GM21619 (cell line): ENCODE results near the gene UCKL1.
"Not testable (repeated sequence)": the region's sequence is repeated elsewhere in the genome, so short reads cannot be mapped to it uniquely, and the experiment has no call there.

Experiments used
- ATAC-seq: cut with Tn5 transposase; IDR thresholded peaks from one replicate; pipeline ENCODE4 v1.9.1; 2021; ENCODE audit not compliant: unreplicated experiment

The UCKL1 gene

DNA sequence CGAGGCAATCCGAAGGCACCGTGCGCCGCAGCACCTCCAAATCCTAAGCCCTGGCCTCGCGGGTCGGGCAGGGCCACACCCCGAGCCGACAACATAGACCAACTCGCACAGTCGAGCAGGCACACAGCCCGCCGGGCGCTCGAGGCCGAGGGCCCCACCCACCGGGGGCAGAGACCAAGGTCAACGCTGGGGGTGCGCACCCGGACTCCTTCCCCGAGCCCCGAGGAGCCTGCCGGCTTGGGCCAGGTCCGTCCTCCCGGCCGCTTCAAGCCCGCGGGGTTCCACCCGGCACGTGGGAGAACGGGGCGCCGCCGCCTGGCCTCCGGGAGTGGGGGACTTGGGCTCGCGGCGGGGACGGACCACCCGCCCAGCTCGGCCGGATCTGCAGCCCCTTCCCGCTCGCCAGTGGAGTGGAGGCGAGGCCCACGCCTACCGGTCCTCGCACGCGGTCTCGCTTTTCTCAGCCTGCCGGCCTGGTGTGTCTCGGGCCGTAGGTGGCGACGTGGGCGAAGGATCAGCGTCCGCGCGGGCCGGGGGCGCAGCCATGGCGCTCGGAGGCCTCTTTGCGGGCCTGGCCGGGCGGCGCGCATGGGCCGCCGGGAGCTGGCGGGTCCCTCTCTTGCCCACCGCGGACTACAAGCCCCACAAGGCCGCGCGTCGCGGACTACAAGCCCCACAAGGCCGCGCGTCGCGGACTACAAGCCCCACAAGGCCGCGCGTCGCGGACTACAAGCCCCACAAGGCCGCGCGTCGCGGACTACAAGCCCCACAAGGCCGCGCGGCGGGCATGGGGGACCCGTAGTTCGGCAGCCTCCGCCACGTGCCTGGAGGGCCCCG lies at the start of gene UCKL1:
Gene UCKL1, minus strand, starts transcription at position 590 of the 837 bp plus-strand sequence. Its CDS starts 44 bp downstream, at position 546.
- ATAC-seq = peak; percentile 61

DNA sequence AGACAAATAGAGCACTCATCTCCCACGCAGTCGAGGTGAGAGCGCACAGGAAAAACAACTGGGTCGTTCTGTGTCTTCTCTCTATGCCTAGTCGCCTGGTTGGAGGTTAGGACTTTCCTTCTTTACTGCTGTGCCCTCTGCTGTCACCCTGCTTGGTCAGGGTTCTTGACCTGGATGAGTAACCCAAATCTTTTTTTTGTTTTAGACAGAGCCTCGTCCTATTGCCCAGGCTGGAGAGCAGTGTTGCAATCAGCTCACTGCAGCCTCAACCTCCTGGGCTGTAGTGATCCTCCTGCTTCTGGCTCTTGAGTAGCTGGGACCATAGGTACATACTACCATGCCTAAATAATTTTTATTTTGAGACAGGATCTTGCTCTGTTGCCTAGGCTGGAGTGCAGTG lies 49.2 kb upstream of the UCKL1 start:
- no peak for ATAC-seq

DNA sequence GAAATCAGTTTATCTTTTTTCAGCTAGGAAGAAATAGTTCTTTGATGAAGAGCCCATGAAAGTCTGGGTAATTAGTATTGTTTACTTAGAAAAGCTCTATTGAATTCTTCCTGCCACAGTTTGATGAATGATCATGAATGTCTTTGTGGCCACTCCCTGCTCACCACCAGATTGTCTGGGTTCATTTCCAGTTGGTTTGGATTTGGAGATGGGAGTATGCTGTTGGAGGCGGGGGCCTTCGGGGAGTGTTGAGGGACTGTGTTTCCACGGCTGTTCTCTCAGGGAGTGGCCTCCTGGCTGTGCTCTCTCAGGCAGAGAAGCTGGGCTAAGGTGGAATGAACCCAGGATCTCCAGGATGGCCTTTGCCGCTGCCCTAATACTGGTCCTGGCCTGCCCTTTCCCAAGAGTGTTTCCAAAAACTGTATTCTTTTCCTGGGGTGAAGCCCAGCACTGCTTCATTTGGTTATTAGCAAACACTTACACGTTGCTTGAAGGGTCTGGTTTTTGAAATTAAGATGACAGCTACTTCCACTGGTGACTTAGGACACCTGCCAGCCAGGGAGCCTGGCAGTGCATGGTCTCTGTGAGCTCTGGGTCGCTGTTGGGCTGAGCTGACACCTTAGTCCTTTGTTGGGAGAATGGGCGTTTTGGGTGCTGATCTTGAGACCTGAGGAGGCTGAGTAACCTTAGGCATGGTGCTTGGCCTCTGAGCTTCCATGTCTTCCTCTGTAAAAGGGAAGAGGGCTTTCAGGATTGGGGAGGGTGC lies 47.9 kb upstream of the UCKL1 start:
- no peak for ATAC-seq

DNA sequence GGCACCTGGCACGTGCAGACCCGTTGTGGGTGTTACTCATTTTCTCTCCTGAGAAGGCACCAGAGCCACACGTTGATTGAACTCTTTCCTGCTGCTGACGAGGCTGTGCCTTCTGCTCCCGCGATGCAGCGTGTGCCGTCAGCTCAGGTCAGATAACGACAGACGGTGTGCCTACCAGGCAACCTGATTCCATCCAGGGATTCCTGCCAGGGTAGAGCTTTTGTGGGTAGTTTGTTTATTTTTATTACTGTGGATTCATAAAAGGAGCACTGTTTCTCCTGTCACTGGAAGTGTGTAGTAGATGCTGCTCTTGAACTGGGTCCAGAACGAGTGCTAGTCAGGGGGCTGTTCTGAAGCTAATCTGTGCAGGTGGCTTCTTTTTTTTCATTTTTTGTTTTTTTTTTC lies 45.4 kb upstream of the UCKL1 start:
- ATAC-seq = no peak

DNA sequence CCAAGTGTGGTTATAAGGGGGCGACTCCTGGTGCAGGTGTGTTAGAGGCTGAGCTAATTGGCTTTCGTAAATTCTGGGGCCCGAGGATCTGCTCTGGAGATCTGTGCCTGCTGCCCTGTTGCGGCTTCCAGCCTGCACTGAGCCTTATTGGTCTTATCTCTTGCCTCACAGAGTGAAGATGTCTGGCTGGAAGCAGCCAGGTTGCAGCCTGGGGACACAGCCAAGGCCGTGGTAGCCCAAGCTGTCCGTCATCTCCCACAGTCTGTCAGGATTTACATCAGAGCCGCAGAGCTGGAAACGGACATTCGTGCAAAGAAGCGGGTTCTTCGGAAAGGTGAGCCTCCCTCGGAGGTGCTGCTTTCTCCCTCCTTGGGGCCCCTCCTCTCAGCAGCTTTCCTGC lies 44.7 kb upstream of the UCKL1 start:
- no peak for ATAC-seq

DNA sequence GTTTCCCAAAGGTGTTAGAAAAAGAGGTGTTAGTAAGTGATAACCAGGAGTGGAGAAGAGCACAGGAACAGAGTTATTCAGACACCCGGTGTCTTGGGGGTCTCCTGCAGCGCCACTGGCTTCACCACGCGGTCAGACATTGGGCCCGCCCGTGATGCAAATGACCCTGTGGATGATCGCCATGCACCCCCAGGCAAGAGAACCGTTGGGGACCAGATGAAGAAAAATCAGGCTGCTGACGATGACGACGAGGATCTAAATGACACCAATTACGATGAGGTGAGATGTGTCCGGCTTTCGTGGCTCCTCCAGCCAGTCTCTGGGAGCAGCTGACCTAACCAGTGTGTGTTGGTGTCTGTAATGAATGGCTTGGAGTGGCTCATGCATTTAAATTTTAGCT lies 26.7 kb upstream of the UCKL1 start:
- ATAC-seq = no peak

DNA sequence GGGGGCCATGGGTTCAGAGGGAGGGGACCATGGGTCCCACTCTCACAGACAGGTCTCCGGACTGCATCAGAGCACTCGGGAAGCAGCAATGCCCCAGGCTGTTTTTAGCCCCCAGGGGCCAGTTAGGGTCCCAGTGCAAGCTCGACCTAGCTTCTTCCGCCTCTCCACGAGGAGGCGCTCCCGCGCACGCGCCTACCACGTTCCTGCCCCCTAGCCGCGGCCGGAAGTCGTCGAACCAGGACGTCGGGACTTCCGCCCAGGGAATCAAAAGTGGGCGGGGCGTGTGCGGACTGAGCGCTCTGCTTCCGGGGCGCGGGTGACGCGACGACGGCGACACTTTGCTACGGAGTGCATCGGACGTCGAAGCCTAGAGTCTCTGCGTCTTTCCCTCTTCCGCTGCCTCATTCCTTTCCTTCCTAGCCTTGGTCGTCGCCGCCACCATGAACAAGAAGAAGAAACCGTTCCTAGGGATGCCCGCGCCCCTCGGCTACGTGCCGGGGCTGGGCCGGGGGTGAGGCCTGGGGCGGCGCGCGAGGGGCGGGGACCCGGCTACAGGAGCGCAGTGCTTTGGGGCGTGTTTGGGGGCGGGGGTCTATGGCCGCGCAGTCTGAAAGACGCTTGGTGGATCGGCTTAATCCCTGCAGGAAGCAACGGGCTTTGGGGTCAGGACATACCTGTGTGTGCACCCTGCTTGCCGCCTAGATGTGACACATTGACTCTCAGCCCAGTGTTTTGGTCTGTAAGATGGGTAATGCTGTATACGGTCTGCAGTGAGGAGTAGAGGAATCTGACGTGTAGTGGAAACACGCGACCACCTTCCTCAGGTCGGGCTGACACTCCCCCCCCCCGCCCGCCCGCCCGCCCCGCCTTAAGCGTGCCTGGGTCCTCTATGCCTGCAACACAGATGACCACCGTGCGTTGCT lies 24.9 kb upstream of the UCKL1 start, which contains the start of gene PRPF6:
Gene PRPF6, plus strand, starts transcription at position 327 of the 923 bp plus-strand sequence. Its CDS starts 114 bp downstream, at position 441.
- peak; percentile 46 for ATAC-seq

DNA sequence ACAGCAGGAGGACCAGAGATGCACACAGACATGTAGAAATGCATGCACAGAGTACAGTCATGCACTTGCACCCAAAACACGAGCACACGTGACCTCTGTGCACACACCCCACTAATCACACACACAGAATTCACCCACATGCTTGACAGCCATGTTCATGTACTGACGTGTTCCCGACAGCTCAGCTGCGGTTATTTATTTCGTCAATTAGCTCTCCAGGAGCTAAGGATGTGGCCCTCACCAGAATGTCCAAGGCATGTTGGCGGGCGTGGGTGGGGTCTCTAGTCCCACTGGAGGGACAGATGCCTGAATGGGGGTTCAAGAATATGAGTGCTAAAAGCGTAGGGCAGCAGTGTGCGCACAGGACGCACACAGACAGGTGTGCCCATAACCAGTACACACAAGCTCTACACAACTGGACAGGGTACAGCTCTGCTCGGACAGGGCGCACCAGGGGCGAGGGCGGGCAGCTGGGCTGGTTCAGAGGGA lies 24.1 kb upstream of the UCKL1 start:
- peak; percentile 4 for ATAC-seq

DNA sequence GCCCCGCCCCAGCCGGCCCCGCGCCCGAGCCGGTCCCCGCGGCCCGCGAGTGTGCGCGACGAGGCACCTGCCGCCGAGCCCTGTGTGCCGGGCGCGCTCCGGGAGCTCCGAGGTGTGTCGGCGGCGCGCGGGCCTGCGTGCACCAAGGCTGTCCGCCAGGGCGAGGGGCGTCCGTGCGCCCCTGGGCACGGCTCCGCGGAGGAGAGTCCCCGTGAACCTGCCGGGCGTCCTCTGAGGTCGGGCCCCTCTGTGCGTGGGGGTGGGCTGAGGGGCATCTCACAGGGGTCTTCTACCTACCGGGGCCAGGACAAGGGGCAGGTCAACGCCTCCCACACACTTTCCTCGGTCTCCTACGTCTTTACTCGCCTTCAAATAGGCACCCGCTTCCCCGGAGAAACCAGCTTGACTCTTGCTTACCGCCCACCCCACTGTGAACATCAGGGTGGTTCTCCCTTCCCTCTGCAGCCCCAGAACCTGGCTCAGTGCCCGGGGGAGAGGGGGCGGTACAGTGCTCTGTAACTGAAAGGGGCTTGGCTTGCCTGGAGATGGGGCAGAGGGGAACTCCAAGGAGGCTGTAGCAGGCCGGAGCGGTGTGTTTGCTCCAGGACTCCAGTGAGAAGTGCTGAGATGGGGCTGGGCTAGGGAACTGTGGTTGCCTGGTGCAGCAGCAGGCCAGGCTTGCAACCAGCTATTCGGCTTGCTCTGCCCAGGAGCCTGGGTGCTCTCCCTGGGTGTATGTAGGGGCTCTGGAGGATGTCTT lies 23.5 kb upstream of the UCKL1 start, which contains the start of gene SAMD10:
Gene SAMD10, minus strand, starts transcription at position 86 of the 760 bp plus-strand sequence. CDS start 175 bp downstream, outside the sequence.
- ATAC-seq = peak; percentile 25

DNA sequence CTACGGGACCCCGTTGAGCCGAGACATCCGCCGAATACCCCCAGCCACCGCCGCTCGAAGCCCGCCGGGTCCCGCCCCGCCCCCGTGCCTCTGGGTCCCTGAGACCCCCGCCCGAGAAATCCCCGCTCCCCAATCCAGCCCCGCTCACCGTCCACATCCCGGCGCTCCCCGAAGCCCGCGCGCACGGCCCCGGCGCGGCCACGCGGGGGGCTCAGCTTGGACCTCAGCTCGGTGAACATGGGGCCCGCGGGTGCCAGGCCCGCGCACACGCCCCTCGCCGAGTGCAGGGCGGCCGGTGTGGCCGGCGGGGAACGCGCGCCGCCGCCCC lies 23.0 kb upstream of the UCKL1 start:
- ATAC-seq = no peak

DNA sequence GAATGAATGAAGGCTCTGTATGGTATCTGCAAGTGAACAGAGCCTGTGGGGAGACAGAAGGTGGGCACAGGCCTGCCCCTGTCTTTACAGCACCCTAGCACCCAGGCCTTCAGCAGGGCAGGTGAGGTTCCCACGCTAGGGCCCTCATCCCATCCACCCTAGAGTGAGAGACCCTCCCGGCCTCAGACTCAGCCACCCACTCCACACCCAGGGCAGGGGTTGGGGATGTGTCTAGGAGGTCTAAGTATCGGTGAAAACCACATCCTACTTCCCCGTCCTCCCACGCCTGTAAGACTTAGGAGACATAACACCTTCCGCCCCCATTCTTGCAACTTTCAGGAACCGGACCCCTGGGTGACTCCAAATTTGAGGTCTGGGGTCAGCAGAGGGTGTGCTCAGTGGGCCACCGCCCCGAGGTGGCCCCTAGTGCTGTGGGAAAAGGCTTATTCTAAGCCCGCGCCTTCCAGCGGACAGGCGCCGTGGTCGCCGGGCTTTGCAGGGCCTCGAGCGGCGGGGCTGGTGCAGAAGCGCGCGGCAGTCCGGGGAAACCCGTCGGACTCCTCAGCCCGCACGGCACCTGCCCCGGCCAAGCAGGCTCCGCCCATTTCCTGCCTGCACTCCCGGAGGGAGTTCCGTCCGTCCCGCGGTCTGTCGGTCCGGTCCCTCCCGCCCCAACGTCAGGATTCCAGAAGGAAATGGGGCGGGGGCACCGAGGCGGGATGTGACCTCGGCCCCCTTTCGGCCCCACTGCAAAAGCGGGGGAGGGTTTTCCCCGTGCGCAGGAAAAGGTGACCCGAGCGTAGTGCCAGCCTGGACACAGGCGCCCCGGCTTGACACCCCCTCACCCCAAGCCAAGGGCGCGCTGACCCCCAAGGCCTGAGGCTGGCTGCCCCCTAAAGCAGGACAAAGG lies 22.4 kb upstream of the UCKL1 start:
- peak; percentile 34 for ATAC-seq

DNA sequence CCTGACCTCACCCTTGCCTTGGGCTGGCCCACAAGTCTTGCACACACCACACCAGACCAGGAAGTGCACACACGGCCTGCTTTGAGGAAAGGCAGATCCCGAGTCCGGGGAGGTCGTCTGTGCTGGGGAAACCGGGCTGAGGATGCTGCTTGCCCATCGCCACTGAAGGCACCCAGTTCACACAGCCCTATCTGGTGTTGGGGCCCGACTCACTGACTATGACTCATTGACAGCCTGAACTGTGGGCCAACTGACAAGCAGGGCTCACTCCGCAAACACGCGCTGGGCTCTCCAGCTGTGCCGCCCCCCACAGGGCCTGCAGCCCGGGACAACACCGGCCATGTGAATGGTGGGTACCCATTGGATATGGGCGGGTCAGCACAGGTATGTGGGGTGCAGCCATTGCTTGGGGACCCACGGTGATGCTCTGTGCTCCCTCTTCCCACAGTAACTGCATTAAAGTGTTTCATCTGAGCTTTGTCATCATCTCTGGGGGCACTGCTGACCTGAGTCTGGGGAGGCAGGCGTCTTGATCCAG lies 21.6 kb upstream of the UCKL1 start:
- no peak for ATAC-seq

DNA sequence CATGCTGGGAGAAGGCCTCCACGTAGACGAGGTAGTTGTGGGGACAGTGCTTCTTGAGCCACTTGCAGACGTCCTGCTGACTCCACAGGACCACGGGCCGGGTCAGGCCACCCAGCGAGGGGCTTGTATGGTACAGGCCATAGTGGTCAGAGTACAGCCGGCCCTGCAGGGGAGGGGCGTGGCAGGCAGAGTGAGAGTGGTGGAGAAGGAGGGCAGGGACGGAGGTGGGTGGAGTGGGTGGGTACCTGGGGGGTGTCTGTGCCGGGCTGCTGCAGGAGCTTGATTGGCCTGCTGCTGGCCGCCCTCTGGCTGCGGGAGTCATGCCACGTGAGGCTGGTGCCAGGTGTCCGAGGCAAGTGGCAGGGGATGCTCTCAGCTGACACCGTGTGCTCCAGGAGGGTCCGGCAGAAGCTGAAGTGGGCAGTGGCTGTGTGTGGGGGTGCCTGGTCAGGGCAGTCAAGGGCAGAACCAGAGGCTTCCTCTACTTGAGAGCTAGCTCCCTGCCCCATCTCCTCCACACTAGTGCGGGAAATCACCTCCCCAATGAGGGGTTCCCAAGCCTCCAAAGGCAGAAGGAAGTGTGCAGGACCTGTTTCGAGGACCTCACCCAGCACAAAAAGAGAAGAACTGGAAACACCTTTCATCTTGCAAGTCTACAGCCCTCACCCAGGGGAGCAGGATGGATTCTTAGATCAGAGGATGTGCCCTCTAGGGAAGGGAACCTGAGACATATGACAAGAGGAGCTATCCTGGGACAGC lies 20.9 kb upstream of the UCKL1 start:
- no peak for ATAC-seq

DNA sequence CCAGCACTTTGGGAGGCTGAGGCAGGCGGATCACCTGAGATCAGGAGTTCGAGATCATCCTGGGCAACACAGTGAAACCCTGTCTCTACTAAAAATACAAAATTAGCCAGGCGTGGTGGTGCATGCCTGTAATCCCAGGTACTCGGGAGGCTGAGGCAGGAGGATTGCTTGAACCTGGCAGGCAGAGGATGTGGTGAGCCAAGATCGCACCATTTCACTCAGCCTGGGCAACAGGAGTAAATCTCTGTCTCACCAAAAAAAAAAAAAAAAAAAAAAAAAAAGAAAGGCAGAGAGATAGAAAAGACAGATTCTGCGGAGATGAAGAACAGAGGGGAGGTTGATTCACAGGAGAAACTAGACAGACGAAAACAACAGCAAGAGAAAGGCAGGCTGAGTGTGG lies 20.3 kb upstream of the UCKL1 start:
- ATAC-seq = not testable (repeated sequence)

DNA sequence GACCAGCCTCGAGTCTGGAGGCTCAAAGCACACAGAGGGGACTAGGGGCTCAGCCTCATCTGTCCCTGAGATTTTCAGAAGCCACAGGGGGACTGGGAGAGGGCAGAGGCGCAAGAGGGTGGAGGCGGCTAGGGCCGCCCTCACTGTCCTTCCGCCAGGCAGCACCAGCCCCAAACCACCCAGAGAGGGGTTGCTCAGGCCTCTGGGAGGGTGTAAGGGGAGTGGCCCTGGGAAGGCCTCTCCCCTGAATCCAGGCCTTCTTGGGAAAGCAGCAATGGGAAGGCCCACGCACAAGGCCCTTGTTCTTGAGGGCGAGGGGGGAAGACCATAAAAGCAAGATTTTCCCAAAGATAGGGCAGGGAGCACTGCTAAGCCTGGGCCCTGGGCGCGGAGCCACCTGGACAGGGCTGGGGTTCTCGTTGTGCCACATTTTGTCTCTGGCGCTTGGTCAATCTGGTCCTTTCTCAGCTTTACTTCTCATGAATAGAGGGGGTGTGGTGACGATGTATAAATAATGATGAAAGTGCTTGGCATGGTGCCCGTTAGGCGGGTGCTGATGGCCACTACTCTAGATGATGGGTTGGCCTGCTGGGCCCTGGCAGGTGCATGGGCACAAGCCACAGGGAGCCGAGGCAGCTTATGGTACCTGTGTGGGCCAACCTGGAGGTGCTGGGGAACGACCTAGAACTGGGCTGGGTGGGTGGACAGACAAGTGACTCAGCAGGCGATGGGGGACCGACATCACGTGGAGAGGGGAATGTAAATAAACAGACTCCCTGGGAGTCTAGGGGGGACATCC lies 18.4 kb upstream of the UCKL1 start:
- no peak for ATAC-seq

DNA sequence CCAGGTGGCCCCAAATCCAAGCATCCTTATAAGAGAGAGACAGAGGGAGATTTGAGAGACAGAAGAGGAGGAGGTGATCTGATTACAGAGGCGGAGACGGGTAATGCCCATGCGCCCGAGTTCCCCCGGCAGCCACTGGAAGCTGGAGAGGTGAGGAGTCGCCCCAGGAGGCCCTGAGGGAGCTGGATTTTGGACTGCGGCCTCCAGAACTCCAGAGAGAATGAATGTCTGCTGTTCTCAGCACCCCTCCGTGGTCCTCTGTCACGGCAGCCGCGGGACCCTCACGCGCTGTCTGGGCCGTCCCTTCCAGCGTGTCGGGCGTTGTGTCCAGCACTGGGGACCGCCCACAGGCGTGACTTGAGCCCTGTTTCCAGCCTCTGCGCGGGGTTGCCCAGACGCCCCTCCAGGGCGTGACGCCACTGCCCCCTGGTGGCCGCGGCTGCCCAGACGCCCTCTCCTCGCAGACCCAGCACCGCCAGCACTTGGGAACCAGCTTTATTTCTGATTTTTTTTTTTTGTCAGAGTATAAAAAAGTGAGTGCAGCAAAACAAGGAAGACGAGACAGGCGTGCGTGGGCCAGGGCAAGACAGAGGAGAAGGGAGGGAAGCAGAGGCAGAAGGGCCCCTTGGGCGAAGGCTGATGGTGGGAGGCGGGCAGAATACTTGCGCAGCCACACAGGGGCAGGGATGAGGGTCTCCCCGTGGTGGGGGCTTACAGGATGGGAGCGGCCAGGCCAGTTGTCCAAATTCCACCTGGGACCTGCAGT lies 17.6 kb upstream of the UCKL1 start:
- peak; percentile 39 for ATAC-seq

DNA sequence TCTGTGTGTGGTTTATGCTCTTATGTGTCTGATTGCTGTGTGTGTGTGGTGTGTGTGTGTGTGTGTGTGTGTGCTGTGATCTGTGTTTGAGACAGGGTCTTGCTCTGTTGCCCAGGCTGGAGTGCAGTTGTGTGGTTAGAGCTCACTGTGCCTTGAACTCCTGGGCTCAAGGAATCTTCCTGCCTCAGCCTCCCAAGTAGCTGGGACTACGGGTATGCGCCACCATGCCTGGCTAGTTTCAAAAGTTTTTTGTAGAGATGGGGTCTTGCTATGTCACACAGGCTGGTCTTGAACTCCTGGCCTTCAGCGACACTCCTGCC lies 16.9 kb upstream of the UCKL1 start:
- no peak for ATAC-seq
